ENCODE results near the gene AGBL1.

Gene AGBL1

DNA sequence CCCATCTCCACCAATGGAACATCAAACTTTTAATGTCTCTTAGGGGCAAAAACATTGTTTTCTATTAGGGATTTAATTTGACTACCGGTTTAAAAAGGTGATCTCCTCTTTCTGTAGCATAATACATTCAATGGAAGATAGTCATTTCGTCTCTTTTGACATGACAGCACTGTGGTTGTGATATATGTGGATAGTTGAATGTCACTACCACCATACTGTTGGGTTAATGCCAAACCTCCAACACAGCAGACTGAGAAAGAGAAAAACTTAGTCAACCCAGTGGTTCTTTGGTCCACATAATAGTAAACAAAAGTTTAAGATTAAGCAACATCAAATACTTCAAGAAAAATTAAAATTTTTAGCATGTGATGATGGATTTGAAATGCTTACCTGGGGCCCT, 530.4 kb downstream of the AGBL1 start:
- DNase-seq = no peak

DNA sequence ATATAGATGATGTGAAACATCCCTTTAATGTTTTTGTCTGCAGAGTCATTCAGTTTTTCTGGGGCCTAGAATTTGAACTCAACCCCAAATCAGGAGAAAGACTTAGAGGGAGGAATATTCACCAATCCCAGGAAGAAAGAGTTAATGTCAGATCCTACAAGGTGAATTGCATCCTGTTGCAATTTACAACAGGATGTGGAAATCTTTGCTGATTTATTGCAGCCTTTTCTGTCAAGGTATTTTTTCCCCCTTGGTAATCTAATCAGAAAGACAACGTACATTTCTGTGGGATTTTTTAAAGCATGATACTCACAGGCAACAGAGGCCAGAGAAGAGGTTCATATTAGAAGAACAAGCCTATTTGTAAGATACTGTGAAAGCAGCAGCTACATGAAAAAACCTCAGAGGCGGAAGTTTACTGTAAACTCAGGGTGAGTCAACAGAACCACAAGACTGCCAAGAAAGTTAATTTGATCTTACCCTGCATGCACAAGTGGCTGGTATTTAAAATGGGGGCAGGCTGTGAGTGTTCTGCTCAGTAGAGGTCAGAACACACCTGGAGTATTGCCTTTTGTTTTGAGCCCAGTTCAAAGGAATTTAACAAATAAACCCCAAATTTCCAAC, 531.9 kb downstream of the AGBL1 start:
- DNase-seq = no peak

DNA sequence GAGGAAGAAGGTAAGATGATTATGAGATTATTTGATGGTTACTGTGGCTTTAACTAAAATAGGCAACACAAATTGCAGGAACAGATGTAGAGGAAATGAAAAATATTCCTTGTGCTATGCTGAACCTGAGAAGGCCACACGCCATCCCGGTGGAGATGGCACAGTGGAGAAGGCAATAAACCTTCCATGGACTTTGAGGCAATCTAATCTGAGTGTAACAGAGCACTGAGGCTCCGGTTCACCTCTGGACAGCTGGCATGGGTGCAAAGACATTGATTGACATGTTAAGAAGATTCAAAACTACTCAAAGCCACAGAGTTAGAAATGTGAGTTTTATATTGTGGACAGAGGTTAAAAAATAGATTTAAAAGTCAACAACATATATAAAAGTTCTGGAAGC, 535.7 kb downstream of the AGBL1 start:
- DNase-seq = no peak

DNA sequence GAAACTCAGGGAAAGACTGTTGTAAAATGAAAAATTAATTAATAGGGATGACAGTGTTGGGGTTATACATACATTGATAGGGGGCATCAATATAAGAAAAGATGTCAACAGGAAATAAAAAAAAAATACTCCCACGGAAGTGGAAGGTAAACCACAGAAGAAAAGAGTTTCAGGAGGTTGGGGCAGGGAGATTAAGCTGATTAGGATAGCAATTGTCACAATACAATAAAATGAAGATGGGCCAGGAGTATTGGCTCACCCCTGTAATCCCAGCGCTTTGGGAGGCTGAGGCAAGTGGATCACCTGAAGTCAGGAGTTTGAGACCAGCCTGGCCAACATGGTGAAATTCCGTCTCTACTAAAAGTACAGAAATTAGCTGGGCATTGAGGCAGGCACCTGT, 536.1 kb downstream of the AGBL1 start:
- no peak for DNase-seq

DNA sequence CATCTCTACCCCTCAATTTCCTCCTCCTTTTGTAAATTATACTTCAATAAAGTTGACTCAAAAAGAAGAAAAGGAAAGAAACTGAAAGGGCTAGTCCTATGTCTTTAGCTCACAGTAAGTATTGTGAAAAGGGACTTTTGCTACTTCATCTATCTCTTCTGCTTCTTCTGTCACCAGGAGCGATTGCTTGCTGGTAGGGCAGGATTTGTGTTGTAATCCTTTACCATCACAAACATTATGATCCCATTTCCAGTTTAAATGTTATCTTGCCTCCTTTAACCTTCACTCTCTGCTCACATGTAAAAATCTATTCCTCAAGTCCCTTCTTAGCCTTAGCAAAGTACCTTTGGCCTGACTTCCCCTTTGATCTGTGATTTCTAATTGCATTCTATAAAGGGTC, 537.1 kb downstream of the AGBL1 start:
- DNase-seq = no peak

DNA sequence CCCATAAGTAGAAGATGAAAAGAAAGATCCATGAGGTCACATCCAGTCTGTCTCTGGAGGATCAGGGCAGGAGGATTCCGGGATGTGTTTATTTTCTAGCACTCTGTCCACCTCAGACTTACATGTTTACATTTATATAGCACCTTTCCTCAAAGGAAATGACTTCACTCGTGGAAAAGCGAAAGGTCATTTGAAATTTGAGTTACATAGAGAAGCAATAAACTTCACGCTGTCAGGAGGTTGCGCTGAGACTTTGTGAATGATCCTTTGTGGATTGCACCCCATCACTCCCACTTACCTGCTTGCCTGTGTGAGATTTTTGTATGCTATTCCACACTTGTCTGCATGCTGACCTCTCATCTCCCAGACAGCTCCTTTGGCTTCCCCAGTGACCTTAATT, 540.5 kb downstream of the AGBL1 start:
- DNase-seq = no peak

DNA sequence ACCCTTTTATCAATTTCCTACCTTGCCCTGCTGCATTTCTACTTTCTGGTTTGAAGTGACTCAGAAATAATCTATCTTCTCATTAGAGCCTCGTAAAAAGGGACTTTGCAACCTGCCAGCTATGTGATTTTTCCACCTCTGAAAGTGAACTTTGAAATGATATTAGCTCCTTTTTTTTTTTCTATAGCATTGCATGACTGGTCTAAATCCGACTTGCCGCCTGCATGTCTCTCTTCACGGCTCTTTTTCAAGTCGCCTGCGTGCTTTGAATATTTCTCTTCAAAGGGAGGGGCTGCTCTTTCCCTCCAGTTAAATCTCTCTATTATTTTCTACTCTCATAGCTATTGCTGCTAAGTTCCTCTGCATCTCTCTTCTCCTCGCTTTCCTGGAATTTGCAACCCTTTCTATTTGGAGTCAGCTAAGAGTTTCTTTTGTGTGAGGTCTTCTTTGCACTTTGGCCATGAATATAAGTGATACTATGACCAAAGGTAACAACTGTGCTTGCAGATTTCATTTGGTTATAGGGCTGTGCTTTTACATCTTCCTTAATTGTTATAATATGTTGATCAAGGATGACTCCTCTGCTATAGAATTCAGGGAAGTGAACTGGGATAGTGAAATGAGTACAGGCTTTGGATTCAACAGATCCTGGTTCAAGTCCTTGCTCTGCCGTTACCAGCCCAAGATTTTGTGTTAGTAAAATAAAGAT, 541.1 kb downstream of the AGBL1 start:
- DNase-seq = no peak

DNA sequence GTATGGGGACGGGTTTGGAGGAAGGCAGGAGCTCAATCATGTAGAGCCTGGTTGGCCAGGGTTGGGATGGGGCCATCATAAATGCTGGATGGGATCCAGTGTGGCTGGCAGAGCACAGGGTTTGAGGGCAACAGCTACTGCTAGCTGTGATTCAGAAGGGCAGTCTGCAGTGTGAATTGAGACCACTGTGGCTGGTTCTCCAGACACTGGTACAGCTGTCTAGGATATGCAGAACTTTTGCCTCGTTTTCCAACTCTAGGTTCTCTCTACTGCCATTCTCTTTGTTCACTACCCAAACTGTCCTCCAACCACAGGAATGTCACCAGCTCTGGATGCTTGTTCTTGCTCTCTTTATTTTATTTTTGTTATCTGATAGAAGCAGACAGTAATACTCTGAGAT, 543.6 kb downstream of the AGBL1 start:
- DNase-seq = no peak

DNA sequence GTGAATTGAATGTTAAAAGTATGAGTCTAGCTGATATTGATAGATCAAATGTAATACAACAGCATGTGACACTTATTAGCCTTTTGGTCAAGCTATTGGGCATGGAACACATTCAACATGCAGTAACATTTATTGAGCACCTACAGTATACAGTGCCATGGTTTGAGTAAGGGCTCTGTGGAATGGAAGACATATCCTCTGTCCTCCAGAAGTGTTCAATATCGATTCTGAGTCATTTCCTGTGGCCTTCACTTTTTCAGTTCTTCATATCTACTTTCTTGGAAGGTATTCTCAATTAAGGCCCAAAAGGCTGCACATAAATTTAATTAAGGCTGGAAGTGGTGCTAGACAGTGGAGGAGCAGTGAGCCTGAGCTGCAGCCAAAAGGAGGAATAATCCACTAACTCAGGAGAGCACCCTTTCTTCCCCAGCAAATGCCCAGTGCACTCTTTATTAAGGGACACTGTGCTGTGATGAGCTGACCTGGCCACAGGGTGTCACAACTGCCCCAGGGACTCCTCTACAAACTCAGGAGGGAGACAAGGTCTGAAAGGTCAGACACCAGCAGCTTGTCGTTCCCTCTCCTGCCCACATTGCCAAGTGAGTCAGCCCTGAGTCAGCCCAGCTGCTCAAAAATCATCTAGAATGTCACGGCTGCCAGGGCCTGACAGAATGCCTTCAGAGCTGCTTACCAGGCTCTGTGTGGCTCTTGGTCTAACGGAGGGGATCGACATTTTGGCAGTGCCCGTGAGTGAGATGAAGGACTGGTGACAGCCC, 544.8 kb downstream of the AGBL1 start:
- DNase-seq = peak; percentile 21

DNA sequence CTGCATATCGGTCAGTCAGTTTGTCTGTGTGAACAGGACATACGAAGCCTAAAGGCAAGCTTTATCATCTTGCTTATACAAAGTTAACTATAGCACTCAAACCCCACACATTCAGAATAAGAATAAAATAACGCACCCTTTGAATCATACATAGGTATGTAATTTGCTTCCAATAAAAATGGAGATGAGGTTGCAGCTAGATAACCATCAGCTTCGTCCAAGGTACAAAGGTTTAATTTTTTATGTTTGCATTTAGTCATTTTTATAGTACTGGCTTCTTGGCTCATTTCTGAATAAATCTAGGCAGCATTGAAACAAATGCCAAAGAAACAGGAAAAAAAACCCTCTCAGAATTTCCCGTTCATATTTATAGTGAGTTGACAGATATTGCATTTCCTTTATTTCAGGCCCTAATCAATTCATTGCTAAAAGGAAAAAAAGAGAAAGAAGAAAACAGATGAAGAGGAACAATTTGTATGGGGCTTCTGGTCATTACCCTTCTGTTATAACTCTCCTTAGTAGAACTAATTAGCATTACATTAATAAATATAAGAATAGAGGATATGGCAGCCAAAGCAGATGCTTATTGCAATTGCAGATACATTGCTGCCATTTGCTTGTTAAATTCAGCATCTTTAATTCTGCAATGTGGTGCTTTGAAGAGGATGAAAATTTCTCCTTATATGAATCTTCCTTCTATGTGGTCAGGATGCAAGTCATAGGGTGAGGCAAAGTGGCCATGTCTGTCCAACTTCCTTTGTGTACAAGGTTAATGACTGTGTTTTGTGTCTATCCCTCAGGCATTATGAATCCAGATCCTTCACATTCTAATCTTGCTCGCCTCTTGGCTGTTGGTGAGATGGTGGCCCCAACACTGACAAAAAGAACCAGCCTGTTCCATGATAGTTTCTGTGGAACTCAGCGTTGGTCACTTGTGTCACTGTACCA, 550.0 kb downstream of the AGBL1 start:
- no peak for DNase-seq

DNA sequence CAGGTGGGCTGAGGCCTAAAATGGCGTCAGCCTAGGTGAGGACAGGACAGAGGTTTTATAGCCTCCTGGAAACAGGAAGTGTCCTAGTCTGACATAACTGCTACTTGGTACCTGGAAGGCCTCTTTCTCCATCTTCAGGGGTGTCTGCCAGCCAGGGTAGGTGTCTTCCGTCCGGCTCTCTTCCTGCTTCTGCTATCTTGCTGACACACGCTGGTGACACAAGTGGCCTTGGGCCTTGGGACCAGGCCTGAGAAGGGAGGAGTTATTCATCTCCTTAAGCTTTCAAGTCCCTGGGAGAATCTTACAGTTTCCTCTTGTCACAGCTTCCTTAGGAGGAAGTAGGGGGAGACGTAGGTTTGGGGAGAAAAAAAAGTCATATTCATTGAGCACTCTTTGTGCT, 551.3 kb downstream of the AGBL1 start:
- no peak for DNase-seq

DNA sequence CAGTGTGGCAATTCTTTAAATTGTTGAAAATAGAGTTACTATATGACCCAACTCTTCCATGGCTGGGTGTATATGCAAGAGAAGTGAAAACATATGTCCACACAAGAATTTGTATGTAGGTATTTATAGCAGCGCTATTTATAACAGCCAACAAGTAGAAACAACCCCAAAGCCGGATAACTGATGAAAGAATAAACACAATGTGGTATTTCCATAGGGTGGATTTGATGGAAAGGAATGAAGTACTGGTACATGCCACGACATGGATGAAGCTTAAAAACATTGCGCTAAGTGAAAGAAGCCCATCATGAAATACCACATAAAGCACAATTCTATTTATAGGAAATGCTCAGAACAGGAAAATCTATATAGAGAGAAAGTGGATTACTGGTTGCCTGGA, 554.5 kb downstream of the AGBL1 start:
- no peak for DNase-seq

DNA sequence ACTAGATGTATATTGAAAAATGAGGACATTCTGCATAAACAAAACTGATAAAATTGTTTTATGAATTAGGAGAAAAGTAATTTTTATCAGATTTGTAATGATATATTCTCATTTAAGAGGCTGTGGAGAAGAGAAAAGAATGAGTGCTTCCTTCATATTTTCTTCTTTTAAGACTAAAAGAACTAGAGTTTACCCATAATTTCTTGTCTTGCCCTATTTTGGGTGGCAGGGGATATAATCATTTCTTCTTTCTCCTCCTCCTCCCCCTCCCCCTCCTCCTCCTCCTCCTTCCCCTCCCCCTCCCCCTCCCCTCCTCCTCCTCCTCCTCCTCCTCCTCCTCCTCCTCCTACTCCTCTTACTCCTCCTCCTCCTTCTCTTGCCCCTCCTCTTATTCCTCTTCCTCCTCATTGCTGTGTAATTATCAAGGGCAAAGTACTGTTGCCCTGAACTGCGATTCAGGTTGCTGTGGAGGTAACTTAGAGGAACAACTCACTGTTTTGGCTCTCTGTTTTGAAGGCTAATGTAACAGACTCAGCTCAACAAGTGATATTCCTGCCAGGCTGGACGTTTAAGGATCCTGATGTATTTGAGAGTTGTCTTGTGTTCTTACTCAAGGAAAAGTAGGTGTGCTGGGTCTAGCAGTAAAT, 555.4 kb downstream of the AGBL1 start:
- DNase-seq = no peak

DNA sequence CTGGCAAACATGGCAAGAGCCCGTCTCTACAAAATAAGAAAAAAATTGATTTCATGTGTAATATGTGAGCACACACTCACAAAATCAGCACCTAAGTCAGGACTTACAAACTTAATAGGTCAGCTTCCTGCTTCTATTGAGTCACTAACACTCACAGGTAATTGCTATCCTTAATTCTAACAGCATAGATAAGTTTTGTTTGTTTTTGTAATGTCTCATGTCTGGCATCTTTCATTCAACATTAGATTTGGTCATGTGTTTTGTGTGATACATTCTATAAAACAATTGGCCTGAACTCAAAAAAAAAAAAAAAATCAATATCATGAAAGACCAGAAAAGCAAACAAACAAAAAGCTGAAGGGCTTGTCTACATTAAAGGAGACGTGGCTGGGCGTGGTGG, 564.7 kb downstream of the AGBL1 start:
- no peak for DNase-seq

DNA sequence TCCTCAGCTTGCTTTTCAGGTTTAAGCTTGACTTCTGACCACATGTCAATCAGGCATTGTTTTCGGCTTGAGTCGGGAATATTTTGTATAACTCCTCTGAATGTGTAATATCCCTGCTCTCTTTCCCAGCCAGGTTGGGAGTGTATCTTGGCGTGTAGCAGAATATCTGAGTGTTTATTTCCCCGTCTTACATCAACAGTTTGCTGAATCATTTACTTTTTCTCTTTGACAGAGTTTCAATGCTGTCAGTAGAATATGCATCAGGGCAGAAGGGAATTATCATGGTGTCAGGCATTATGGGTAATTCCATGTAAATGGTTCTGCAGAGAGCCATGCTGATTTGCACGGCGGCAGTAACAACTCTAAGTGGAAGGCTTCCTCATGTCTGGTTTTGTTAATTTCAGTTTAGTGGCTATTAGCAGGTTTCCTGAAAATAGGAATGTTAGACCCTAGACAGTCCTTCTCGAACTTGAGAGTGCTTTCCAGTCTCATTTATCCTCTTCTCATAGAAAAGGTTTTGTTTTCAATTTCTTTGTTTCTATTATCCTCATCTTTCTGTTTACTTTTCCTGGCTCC, 566.3 kb downstream of the AGBL1 start:
- no peak for DNase-seq

DNA sequence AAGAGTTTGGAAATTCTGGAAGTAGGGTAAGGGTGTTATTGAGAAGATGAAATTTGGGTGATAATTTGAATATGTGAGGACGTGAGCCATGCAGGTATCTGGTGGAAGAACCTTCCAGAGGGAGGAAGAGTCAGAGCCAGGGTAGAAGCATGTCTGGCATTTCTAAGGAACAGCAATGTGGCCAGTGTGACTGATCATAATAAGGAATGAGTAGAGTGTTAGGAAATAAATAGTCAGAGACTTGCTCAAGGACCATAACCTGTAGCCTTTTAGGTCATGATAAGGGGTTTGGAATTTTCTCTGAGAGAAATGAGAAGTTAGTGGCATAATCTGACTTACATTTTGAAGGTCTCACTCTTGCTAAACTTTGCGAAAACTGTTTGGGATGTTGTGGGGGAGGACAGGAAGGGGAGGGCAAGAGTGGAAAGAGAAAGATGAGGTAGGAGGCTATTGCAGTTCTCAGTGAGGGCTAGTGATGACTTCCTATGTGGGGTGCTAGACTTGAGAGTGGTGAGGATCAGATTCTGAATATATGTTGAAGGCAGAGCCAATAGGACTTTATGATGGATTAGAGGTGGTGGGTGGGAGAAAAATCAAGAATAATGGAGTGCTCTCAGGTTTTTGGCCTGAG, 568.3 kb downstream of the AGBL1 start:
- DNase-seq = no peak

DNA sequence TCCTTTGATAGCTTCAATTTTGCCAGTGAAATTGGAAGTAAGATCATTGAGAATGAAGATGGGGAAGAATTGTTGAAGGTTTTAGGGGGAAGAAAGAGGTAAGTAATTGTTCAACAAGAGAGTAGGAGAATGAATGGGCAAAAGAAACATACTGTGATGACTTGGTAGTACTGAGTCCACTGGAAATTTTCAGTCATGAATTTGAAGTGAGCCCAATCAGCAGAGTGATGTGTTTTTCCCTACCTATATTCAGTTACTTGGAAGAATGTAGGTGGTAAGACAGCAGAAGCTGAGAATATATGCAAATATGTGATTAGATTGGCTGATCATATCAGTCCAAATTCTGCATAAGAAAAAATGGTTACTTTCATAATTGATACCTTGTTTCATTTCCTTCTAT, 569.6 kb downstream of the AGBL1 start:
- no peak for DNase-seq

DNA sequence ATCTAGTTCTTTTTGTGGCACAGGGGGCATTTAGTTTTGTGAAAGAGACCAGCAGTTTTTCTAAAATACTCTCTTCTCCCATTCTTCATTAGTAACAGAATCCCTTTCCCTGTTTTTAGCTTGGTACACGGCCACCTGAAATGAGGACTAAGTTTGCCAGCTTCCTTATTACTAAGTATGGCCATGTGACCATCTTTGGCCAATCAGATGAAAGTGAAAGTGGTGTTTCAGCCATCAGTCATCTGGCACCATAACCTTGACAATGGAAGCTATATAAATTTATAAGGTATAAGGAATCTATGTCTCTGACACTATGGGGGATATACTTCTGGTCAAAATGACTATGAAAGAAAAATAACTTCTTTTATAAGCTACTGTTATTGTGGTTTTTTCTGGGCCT, 570.4 kb downstream of the AGBL1 start:
- no peak for DNase-seq

DNA sequence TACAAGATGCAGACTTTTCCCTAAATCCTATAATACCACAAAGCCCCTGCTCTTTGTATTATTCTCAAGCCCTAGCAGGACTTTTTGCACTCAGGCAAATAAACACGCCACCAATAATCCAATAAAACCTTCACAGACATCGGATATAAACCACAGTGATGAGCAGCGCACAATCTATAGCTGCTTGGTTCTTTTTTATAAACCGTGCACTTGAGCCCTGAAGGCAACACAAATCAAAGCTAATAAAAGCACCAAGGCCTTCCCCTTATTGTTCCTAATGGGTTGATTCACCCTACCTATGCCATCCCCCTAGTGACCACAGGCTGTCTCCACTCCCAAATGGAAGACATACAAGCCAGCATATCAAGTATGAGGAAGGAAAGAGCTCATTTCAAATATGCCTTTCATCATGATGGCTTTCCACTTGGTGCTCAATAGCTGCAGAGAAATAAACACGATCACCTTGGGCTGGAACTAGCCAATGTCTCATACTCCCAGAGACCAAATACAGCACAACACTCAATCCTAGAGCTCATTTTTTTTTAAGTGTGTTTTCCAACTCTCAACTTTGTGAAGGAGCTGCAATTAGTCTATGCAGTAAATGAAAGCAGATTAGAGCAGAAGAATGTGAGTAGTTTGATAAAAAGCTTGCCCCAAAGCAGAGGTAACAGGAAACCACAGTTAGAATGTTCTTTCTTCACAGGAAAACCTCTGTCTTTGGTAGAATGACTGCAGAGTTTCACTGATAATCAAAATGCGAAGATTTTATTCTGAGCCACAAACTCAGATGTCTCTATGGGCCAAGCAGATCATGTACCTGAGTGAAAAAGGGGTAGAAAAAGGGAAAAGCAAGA, 573.9 kb downstream of the AGBL1 start:
- no peak for DNase-seq

DNA sequence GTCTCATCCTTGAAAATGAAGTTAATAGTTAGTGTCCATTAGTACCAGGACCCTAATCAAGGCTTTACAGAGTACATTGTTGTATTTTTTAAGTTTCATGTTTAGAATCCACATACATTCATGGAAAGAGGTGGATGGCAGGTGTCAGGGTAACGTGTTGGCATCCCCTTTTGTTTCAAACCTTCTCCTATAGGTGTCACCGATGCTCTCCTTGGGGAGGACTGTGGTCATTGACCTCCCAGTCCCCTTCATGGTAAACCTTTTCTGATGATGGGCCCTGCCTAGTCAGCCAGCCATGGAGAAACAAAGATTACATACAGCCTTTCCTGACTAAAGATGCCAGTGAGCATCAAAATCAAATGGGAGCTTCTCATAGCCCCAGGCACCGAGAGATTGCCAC, 574.8 kb downstream of the AGBL1 start:
- DNase-seq = no peak

DNA sequence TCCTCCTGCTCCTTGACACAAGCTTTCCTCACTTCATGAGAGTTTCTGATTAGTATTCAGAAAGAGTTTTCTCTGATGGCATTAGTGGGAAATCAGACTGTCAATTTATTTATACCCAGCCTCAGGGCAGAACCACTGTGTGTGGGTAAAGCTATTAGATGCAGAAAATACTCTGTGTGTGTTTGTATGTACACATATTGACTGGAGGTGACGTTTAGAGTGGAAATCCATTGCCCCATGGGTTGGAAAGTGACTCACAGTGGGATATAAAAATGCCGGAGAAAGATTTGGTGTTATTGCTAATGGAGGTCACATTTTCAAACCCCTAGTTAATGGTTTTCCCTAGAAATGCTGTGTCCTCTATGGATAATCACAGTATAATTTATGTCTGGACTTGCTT, 577.6 kb downstream of the AGBL1 start:
- no peak for DNase-seq

All from activated CD4-positive, alpha-beta T cell treated with anti-CD3 and anti-CD28 coated beads for 1 hour (primary cell).